Measurements from ENCODE around the gene DIP2C.
"Not testable (repeated sequence)": the region's sequence is repeated elsewhere in the genome, so short reads cannot be mapped to it uniquely, and the experiment has no call there.

The DIP2C gene

GRCh38 chr10:607545-608185, 81.8 kb downstream of the DIP2C start:
- no peak for DNase-seq

DNA sequence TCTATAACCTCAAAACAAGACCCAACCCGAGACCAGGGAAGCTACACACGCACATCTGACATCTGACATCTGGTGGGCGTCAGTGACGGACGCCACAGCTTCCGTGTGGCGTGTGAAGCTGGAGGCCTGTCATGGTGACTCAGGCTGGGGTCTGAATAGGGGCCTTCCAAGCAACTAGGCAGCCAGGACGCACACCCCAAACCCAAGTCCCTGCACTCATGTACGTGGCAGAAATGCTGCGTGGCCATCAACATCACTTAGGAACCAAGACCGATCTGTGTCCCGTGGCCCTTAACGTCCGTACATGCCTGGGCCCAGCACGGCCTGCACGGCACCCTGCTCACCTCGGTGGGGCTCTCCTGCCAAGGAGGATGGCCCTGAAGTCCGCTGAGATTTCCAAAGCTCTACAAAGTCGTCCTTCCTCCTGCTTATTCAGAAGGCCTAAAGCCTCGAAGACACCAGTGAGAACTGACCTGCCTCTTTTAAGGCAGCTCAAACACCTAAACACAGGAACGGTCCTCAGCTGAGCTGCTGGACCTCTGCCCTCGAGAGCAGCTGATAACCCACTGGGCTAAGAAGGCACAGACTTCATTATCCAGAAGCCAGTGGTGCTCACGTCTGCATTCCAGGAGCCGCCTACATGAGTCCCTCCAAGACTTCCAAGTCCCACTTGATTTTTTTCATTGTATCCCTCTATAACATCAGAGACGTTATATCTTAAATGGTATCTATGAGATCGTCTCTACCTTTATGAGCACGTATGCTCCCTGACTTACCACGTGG, 82.5 kb downstream of the DIP2C start:
- no peak for DNase-seq

GRCh38 chr10:605632-606325, 83.7 kb downstream of the DIP2C start:
- no peak for DNase-seq

GRCh38 chr10:604716-605631, 84.5 kb downstream of the DIP2C start:
- no peak for DNase-seq

DNA sequence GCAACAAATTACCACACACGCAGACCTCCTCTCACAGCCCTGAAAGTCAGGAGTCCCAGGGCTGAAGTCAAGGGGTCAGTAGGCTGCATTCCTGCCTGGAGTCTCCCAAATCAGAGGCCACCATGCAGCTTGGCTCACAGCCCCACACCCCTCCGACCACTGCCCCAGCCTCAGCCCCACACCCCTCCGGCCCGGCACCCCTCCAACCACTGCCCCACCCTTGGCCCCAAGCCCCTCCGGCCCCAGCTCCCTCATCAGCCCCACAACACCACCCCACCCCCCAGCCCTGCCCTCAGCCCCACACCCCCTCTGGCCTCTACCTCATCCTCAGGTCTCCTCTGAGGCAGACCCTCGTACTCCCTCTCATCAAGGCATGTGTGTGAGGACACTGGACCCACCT, 85.7 kb downstream of the DIP2C start:
- no peak for DNase-seq

DNA sequence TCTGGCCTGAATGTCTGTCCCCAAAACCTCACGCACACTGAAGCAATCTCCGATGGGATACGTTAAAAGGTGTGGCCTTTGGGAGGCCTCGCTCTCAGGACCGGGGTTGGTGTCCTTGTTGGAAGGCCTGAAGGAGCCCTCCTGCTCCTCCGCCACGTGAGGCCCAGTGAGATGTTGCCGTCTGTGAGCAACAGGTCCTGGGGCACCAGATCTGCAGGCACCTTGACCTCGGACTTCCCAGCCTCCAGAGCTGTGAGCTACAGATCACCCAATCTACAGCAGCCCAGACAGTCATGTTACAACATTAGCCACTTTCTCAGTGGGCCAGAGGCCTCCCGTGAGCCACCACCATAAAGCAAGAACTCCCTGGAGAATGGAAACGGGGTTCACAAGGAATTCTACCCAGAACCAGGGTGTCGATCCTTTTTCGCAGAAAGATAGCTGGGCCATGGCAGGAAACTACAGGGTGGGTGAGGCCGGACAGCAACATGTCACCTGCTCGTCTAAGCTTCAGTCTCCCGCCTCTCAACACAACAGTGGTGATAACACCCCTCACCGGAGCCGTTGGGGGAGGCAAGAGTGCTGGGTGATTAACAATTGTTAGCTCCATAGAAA, 87.0 kb downstream of the DIP2C start:
- no peak for DNase-seq

DNA sequence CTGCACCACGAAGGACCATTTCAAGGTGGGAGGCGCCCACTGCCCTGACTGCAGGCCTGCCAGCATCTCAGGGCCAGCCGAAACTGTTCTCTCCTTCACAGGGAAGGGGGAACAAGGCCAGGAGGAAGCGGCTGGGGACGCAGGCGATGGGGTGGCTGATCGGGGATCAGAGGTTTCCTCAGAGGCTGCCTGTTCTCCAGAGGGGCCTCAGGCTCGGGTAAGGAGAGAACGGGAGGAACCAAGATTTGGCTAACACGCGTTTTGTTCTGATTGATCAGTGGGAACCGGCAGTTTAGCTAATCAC, 87.9 kb downstream of the DIP2C start:
- no peak for DNase-seq

- DNase-seq, result no peak
Observed at GRCh38 chr10:600876-601659, 88.4 kb downstream of the DIP2C start.

DNA sequence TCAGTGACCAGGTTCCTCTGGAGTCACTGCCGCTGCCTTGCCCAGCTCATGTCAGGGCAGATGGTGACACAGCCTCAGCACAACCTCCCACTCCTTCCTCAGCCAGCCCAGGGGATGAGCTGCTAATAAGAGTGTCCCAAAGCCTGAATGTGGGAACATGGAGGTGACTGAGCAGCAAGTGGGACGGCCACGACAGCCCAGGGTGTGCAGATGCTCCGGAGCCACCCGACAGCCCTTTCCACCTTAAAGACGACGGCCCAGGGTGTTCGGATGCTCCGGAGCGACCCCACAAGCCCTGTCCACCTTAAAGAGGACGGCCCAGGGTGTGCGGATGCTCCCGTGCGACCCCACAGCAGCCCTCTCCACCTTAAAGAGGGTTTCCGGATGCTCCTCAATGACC, 89.2 kb downstream of the DIP2C start:
- DNase-seq, result no peak

DNA sequence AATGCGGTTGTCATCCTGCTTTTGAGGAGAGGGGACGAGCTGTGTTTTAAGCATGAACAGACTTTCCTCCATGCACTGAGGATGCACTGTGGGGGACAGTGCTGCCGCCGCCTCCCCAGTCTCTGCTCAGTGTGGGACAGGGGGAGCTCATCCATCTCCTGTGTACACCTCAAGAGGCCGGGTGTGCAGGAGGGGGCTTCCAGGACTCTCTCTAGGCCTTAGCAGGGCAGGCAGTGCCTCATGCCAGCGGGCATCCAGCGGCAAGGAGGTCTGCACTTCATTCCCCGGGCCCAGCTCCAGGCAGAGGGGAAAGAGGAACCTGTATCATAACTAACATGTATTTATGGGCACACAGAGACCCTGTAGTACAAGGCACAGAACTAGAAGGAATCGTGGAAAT, 89.7 kb downstream of the DIP2C start:
- DNase-seq, result no peak

DNA sequence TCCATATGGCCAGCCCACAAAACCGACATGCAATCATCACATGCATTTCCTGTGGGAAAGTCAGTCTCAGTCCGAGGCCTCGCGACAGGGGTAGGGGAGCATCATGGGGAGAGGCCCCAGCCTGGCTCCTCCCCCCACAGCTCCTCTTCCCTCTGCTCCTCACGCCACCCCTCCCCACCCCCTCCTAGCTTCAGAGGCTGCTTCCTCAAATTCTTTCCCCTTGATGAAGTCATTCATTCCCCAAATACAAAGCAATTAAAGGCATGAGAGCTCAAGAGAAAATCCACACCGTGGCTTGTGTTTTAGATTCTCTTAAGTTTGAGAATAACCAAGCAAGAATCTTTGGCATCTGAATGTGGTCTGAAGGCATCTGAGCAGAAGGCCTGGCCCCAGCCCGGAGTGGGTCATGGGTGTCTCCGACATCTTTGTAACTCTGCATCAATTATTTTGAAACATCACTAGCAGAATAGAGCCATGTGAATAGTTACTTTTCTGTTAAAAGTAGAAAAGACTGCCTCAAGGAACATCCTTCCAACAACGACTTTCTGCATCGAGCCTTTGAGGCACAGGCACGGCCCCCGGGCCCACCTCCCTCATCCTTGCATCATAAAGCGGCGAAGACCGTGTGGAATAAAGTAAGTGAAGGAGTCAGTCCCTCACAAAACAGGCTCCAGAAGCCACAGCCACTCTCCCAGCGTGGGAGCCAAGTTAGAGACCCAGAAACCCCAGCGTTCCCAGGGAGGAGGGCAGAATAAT, 90.9 kb downstream of the DIP2C start:
- no peak for DNase-seq

- DNase-seq, result no peak
Observed at GRCh38 chr10:597976-598375, 91.5 kb downstream of the DIP2C start.

DNA sequence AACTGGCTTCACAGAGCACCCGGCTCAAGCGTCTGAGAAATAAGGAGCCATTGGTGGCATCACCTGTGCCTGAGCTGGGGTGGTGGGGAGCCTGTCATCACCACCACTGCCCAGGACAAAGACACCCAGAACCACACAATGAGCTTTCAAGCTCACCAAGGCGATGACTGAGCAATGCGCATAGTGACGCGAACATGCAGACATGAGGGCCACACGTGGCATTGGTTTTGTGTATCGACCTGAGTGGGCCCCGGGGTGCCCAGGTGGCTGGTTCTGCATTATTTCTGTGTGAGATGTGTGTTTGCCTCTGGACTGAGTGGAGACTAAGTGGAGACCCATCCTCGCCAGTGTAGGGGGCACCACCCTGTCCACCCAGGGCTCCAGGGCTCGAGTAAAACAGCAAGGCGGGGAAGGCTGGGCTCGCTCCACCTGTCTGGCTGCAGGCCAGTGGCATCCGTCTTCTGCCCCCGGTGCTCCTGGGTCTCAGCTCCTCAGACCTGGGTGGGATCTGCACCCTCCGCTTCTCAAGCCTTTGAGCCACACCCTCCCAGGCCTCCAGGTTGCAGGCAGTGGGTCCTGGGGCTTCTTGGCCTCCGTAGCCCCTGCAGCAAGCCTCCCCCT, 92.6 kb downstream of the DIP2C start:
- DNase-seq, result no peak

DNA sequence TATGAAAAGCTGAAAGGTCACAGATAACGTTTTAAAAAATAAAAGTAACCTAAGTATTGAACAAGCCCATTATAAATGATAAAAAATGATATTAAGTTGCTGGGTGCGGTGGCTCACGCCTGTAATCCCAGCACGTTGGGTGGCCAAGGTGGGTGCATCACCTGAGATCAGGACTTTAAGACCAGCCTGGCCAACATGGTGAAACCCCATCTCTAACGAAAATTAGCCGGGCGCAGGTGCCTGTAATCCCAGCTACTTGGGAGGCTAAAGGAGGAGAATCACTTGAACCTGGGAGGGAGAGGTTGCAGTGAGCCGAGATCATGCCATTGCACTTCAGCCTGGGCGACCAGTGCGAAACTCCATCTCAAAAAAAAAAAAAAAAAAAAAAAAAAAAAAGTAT, 93.3 kb downstream of the DIP2C start:
- not testable (repeated sequence) for DNase-seq

- DNase-seq, result no peak
Observed at GRCh38 chr10:595473-595872, 94.0 kb downstream of the DIP2C start.

GRCh38 chr10:594584-595270, 94.7 kb downstream of the DIP2C start:
- no peak for DNase-seq

DNA sequence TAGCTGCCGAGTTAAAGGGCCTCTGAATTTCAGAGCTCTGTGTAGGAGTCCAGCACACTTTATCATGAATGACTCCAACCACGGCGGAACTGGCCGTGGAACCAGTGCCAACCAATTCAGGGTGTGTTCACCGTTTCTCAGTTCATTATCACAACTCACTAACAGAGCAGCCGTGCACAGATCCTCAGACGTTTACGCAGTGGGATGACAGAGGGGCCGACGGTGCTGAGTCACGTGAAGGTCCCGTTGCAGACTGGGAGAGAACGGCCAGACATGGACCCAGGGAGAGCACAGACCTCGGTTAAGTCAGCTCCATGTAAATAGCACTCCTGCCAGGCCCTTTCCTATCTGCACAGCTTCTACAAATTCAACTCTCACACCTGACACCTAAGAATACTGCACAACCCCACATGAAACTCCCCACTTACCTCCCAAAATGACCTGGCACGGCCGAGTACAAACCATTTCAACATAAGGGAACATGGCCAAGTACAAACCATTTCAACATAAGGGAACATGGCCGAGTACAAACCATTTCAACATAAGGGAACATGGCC, 95.5 kb downstream of the DIP2C start:
- DNase-seq, result no peak

GRCh38 chr10:593421-593820, 96.0 kb downstream of the DIP2C start:
- no peak for DNase-seq

- DNase-seq, result no peak
Observed at GRCh38 chr10:593016-593415, 96.5 kb downstream of the DIP2C start.

- DNase-seq, result no peak
Observed at GRCh38 chr10:591646-592045, 97.8 kb downstream of the DIP2C start.

All from GOT3 (cell line).